SH-SY5Y (cell line): ENCODE data around the gene CADPS2.

Experiments used
- GATA2 ChIP-seq: IDR thresholded peaks from 2 replicates; pipeline ENCODE4 v1.6.1; 2011; ENCODE audit warnings: mild to moderate bottlenecking, low read depth, low read length
- GATA3 ChIP-seq: IDR thresholded peaks from 2 replicates; pipeline ENCODE4 v1.6.1; 2011; ENCODE audit warnings: low read depth, mild to moderate bottlenecking, low read length, moderate library complexity

DNA sequence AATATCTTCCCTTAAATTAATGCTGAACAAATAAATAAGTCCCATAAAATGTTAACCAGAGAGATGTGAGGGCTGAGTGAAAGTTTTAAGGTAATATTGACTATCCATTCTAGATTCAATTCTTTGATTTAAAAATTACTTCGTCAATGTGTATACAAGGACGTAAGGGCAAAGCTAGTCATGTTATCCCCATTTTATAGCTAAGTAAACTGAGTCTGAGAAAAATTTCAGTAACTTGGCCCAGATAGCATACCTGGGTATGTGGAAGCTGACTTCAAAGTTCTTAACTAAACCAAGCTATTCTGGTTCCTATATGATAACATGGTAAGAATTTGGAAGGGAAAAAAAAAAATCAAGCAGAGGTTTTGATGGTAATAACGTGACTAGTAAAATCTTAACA, 72.4 kb downstream of the CADPS2 start:
- TF ChIP-seq GATA2 (no peak), GATA3 (no peak)
